Fibroblast of pulmonary artery (primary cell): ENCODE measurements around the gene OR8S1.
"Not testable (repeated sequence)": the region's sequence is repeated elsewhere in the genome, so short reads cannot be mapped to it uniquely, and the experiment has no call there.

Experiments
- DNase-seq: peaks from one replicate; pipeline ENCODE4 v3.0.0-alpha.2; 2010; ENCODE audit warnings: low read depth
- H3K4me3 ChIP-seq: replicated peaks from 2 replicates; pipeline ENCODE4 v1.5.1; 2011; ENCODE audit warnings: low read depth, mild to moderate bottlenecking, control low read depth, low read length, moderate library complexity
- TF ChIP-seq, protein P1 (sequence below): IDR thresholded peaks from 2 replicates; pipeline ENCODE4 v1.5.1; 2011; ENCODE audit warnings: mild to moderate bottlenecking, control low read depth, low read length, inconsistent platforms; ENCODE audit errors: missing control alignments

Gene OR8S1, protein sequence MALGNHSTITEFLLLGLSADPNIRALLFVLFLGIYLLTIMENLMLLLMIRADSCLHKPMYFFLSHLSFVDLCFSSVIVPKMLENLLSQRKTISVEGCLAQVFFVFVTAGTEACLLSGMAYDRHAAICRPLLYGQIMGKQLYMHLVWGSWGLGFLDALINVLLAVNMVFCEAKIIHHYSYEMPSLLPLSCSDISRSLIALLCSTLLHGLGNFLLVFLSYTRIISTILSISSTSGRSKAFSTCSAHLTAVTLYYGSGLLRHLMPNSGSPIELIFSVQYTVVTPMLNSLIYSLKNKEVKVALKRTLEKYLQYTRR

GRCh38 chr12:48525332-48525731, at the start of gene OR8S1:
OR8S1 (plus strand) TSS chr12:48525632; CDS start chr12:48525632, 0 bp downstream.
- H3K4me3 ChIP-seq = no peak within 1 kb of the TSS
- no peak for DNase-seq
- TF ChIP-seq, protein P1, sequence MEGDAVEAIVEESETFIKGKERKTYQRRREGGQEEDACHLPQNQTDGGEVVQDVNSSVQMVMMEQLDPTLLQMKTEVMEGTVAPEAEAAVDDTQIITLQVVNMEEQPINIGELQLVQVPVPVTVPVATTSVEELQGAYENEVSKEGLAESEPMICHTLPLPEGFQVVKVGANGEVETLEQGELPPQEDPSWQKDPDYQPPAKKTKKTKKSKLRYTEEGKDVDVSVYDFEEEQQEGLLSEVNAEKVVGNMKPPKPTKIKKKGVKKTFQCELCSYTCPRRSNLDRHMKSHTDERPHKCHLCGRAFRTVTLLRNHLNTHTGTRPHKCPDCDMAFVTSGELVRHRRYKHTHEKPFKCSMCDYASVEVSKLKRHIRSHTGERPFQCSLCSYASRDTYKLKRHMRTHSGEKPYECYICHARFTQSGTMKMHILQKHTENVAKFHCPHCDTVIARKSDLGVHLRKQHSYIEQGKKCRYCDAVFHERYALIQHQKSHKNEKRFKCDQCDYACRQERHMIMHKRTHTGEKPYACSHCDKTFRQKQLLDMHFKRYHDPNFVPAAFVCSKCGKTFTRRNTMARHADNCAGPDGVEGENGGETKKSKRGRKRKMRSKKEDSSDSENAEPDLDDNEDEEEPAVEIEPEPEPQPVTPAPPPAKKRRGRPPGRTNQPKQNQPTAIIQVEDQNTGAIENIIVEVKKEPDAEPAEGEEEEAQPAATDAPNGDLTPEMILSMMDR = no peak

DNA sequence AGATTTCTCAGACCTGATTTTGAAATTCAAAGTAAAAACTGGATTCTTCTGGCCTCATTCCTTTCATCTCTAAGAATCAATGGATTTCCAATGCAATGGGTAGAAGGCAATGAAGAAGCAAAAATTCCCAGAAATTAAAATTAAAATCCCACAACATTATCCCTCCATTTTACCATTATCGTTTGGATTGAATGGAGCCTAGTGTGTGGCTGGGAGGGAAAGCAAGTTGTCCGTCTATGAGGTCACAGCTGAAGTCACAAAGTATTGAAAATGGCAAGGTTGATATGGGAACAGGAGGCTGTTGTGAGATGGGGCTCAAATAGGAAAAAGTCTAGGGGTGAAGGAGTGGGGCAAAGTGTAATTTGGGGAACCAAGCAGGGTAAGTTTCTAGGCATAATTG, 43.2 kb upstream of the OR8S1 start, which contains the start of gene C12orf54:
C12orf54 (plus strand) TSS at position 301 of the 400 bp plus-strand sequence. CDS start 799 bp downstream, outside the sequence.
- TF ChIP-seq, protein P1 = no peak
- DNase-seq = no peak
- no peak within 1 kb of the TSS for H3K4me3 ChIP-seq

GRCh38 chr12:48482930-48483329, 42.5 kb upstream of the OR8S1 start:
- no peak for DNase-seq
- TF ChIP-seq, protein P1 = no peak
- no peak overlapping the region for H3K4me3 ChIP-seq

- no peak overlapping the region for H3K4me3 ChIP-seq
- TF ChIP-seq, protein P1 = no peak
- DNase-seq = no peak
Observed at GRCh38 chr12:48486261-48486660, 39.2 kb upstream of the OR8S1 start.

- H3K4me3 ChIP-seq = no peak overlapping the region
- DNase-seq = no peak
- TF ChIP-seq, protein P1 = no peak
Observed at GRCh38 chr12:48486679-48487078, 38.8 kb upstream of the OR8S1 start.

- TF ChIP-seq, protein P1 = no peak
- H3K4me3 ChIP-seq = no peak overlapping the region
- peak; percentile 1 for DNase-seq
Observed at GRCh38 chr12:48489012-48489411, 36.4 kb upstream of the OR8S1 start.

DNA sequence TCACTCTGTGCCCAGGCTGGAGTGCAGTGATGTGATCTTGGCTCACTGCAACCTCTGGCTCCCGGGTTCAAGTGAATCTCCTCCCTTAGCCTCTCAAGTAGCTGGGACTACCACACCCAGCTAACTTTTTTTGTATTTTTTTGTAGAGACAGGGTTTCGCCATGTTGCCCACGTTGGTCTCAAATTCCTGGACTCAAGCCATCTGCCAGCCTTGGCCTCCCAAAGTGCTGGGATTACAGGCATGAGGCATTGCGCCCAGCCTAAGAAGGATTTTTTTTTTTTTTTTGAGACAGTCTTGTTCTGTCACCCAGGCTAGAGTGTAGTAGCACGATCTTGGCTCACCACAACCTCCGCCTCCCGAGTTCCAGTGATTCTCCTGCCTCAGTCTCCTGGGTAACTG, 36.0 kb upstream of the OR8S1 start:
- not testable (repeated sequence) for H3K4me3 ChIP-seq, DNase-seq

DNA sequence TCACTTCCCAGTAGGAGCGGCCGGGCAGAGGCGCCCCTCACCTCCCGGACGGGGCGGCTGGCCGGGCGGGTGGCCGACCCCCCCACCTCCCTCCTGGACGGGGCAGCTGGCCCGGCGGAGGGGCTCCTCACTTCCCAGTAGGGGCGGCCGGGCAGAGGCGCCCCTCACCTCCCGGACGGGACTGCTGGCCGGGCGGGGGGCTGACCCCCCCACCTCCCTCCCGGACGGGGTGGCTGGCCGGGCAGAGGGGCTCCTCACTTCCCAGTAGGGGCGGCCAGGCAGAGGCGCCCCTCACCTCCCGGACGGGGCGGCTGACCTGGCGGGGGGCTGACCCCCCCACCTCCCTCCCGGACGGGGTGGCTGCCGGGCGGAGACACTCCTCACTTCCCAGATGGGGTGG, 25.2 kb upstream of the OR8S1 start:
- not testable (repeated sequence) for H3K4me3 ChIP-seq, DNase-seq

GRCh38 chr12:48506836-48507235, 18.6 kb upstream of the OR8S1 start:
- not testable (repeated sequence) for H3K4me3 ChIP-seq, DNase-seq
